AG20443 (cell line): Measurements from ENCODE around the gene BAD.
"Not testable (repeated sequence)": the region's sequence is repeated elsewhere in the genome, so short reads cannot be mapped to it uniquely, and the experiment has no call there.

Experiments used
- DNase-seq: peaks from one replicate; pipeline ENCODE4 v3.0.0; 2012; ENCODE audit warnings: low spot score, mixed read lengths

The BAD gene

DNA sequence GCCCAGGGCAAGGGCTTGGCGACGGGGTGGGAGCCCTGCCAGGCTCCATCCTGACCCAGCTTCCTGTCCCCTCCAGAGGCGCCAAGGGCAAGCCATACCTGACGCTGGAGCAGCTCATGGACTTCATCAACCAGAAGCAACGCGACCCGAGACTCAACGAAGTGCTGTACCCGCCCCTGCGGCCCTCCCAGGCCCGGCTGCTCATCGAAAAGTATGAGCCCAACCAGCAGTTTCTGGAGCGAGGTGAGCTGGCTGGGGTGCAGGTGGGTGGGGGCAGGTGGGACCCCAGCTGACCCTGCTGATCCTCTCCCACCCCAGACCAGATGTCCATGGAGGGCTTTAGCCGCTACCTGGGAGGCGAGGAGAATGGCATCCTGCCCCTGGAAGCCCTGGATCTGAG is 28.2 kb downstream of the BAD start:
- DNase-seq: no peak

DNA sequence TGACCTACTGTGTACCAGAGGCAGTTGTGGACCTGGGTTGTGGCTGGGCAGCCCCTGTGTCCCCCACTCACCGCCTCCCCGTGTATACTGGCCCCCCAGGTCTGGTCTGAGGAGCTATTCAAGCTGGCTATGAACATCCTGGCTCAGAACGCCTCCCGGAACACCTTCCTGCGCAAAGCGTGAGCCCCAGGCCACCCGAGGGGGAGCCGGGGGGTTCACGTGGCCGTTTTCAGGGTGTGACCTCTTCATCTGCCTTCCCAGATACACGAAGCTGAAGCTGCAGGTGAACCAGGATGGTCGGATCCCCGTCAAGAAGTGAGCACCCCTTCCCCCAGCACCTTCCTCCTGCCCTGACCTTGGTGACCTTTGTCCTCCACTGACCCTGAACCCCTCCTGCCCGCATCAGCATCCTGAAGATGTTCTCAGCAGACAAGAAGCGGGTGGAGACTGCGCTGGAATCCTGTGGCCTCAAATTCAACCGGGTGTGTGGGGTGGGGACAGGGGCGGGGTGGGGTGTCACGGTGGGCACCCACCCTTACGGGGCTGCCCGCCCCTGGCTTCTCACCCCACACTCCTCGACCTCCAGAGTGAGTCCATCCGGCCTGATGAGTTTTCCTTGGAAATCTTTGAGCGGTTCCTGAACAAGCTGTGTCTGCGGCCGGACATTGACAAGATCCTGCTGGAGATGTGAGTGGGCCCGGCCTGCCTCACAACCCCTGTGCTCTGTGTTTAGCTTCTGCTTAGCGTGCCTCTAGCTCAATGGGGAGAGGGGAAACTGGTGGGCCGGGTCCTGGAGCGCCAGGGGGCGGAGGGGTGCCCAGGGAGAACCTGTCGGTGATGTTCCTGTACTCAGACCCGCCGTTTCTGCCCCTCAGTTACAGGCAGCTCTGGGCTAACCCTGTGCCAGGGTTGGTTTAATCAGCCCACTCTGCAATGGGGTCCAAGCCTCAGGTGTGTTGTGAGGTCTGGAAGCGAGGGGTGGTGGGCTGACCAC is 29.0 kb downstream of the BAD start:
- no peak for DNase-seq

DNA sequence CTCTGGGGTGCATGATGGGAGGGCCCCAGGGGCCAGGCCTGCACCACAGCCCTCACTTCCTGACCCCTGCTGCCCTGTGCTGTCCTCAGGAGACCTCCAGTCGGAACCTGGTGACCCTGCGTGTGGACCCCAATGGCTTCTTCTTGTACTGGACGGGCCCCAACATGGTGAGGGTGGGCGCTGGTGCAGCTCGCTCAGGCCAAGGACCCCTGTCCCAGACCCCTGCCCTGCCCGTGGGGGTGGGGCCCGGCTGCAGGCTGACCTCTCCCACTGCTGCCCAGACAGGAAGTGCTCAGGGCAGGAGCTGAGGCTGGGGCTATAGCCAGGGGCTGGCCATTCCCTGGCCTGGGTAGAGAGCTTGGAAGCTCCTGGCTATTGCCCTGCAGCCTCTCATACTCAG is 30.1 kb downstream of the BAD start:
- DNase-seq: no peak

DNA sequence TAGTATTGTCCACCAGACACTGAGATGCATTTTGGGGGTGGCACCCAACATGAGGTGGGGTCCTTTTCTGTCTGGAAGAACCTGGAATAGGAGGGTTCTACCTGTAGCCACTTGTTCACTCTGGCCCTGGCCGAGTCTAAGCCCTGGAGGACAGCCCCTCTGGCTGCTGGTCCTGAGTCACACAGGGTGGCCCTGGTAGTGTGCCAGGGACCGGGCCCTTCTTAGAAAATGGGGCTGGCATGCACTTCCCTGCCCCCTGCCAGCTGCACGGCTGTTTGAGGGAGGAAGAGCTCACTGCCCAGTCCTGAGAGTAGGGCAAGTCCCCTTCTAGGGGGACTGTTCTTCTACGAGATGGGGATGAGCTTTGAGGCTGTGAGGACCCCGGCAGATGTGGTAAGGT is 31.0 kb downstream of the BAD start:
- no peak for DNase-seq

DNA sequence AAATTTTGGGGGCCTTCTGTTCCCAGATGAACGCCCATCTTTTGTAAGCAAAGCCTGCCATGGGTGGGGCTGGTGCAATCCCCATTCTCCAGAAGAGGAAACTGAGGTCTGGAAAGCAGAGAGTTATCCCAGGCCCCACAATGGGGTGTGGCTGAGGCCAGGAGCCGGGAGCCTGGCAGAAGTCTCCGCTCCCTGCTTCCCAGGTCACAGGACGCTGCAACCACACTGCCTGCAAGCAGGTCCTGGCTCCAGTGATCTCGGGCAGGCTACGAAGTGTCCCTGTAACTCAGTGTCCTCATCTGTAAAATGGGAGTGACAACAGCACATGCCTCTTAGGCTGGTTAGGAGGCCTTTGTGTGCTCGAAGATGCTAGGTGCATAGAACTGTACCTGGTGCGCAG is 31.4 kb downstream of the BAD start:
- no peak for DNase-seq

DNA sequence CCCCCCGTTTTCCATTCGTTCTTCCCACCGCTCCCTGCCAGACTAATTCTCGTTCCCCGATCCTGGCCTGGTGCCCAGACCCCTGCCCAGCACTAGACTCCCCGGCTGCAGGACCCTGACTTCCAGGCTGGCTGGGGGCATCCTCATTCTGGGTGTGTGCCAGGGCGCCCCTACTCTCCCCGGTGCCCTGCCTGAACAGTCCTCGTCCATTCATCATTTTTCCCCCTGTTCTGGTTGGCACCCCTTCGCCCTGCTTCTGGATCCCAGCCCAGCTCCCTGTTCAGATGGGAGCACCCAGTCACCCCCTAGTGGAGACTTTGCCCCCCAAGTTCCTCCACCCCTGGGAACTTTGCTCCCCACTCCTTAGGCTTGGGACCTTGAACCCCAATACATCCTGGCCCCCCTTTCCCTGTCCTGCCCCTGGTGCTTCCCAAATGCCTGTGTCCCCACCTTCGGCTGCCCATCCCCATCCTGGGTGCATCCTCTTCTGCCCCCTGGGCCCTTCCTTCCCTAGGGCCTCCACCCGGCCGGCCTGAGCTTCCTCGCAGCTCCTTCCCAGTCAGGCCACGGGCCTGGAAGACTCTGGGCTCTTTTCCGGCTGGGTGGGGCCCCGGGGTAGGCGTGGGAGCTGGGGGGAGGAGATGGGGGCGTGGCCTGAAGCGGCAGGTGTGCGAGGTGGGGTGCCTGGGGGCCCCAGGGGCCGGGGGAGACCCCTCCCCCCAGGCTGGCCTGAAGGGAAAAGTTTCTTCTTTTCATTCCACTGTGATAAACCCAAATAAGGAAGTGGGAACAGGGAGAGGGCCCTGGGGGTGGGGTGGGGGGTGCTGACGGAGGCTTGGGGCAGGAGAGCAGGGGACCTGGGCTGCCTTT is 32.2 kb downstream of the BAD start:
- peak; percentile 79 for DNase-seq

DNA sequence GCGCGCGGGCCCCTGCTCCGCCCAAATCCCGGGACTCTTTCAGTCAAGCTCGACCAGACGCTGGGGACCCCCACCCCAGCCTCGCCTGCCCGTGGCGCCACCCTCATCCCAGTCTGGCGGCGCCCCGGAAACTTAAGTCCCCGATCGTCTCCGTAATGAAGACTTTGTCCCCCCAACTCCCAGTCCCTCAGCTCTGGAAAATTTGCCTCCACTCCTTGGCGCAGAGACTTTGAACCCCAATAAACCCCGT is 32.8 kb downstream of the BAD start:
- no peak for DNase-seq

DNA sequence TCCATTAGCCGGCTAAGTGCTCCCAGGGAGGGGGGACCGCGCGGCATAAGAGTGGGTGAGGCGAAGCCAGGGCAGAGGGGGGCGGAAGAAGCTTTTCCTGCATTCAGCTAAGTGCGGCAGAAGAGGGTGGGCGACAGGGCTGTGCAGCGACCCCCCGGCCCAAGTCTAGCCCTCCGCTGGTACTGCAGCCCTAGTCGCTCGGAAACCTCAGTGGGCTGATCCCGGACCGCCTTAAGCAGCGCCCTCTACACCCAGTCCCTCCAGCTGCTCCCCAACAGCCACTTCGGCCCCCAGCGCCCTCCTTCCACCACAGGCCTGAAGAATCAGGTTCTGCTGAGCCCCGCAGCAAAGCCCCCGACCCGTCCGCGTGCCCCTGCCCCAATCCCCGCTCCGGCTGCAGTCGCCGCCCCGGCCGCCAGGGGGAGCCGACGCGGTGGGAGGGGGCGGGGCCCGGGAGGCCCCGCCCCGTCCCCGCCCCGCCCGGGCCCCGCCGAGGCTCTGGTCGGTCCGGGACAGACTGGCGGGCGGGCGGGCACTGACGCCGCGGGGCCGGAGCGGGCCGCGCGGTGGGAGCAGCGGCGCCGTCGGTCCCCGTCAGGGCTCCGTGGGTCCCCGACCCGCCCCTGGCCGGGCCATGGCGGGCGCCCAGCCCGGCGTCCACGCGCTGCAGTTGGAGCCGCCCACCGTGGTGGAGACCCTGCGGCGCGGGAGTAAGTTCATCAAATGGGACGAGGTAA is 33.3 kb downstream of the BAD start, which contains the start of gene PLCB3:
Gene PLCB3, plus strand, starts transcription at position 515 of the 737 bp plus-strand sequence. Its CDS starts 120 bp downstream, at position 635.
- DNase-seq: peak; percentile 92

DNA sequence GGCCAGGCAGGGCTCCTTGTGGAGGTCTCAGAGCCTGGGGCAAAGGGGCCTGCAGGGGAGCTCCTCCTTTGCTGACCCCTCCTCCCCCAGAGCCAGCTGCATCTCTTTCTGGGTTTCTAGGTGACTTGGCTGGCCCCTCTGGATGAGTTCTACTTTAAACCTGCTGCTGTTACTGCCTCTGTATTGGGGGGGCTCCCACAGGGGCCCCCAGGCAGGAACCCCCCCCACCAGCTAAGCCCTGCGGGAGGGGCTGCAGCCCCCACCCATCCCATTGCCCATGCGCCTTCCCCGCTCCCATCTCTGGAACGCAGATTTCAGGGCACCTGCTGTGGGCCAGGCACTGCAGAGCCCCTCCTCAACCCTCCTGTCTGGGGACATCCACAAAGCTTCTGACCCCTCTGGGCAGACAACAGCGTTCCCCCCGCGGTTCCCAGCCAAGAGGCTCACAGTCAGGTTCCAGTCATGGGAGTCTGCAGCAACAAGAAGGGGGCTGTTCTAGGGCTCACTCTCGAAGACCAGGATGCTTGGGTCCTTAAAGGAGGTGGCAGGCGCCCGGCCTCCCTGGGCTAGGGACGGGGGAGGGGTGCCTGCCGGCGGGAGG is 34.0 kb downstream of the BAD start:
- no peak for DNase-seq

DNA sequence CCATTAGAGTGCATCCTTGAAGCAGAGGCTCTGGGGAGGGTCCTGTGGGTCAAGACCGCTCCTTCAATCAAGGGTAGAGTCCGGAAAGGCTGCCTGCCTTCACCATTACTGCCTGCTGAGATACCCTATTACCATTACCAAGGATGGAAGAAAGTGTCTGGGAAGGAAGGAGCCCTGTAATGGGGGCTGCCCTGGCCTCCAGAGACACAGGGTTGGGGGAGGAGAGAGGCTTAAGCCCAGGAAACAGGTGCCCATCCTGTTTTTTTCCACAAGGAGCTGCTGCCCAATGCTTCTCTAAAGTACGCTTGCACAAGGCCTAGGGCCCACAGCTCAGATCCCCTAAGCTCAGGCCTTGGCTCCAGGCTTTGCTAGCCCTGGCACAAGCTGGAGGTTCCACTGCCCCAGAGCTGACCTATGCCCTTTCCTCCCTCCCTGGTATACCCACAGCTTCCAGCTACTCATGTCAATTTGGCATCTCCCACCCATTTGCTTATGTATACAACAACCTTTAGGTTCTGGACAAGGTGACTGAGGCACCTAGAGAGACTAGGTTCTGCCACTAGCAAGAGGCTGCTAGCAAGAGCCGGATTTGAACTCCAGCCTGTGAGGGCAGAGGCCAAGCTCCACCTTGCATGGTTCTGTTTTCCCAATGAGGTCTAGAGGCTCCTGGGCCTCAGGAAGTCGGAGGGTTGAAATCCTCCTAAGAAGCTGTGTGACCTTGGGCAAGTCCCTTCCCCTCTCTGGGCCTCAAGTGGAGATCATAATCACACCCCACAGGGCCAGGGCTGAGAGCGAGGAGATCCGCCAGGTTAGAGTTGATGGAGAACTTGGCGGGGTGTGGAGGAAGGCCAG is 34.7 kb downstream of the BAD start:
- no peak for DNase-seq

DNA sequence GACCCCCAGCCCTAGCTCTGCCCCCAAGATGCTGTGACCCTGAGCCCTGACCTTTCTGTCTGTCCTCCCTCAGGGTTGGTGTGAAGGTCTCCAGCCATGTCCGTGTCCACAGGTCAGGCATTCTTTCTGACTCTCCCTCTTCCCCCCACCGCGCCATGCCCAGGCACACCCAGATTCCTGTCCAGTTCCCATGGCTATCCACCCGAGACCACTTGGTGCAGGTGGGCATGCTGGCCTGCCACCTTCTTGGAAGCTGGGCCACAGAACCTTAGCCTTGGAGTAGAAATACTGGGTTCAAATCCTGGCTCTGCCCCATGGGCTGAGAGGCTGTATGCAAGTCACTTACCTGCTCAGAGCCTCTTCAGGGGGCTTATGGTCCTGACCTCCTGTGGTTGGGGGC is 35.4 kb downstream of the BAD start:
- DNase-seq: no peak

DNA sequence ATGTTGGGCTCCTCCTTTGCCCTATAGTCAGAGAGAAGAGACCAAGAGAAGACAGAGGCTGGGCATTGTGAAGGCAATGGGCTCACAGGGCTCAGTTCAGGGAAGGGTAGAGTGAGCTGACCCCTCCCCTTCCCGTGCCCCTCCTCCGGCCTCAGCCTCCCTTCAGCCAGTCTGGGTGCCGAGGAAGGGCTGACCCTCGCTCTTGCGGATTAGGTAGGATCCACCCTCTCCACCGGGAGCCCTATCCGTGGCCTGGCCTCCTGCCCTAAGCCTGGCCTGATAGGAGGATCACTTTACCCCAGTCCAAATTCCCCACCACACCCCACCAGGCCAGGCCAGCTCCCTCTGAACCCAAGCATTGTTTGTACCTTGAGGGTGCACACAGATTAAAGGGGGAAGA is 35.9 kb downstream of the BAD start:
- DNase-seq: no peak

DNA sequence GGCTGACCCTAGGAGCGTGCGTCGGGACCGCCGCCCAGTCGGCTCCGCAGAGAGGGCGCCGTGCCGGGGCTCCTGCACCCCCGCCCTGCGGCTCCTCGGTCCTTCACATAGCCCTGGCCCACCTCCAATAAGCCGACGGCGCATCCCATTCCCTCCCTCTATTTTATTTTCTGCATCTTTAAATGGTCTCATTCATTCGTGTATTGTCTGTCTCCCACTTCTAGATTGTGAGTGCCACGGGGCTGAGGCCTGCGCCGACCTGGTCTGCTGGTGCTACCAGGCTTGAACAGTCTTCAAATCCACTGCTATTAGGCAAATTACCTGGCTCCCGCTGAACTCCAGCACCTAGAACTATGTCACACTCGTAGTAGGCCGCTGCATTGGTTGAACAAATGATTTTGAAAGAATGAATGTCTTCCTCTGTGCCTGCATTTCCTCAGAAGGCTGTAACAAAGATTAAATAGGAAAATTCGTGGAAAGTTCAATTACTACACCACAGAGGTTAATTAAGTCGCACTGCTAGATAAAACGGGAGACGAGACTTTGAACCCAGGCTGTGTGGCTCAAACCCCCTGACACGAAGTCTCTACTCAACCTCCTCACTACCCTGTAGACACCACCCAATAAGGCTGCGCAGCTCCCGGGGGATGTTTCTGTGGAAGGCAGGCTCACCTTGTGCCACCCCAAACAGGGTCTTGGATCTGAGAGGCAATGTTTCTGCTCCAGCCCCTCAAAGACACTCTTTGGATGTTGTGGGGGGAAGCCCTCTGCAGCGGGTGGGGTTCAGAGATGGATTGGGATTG is 36.5 kb downstream of the BAD start:
- no peak for DNase-seq

DNA sequence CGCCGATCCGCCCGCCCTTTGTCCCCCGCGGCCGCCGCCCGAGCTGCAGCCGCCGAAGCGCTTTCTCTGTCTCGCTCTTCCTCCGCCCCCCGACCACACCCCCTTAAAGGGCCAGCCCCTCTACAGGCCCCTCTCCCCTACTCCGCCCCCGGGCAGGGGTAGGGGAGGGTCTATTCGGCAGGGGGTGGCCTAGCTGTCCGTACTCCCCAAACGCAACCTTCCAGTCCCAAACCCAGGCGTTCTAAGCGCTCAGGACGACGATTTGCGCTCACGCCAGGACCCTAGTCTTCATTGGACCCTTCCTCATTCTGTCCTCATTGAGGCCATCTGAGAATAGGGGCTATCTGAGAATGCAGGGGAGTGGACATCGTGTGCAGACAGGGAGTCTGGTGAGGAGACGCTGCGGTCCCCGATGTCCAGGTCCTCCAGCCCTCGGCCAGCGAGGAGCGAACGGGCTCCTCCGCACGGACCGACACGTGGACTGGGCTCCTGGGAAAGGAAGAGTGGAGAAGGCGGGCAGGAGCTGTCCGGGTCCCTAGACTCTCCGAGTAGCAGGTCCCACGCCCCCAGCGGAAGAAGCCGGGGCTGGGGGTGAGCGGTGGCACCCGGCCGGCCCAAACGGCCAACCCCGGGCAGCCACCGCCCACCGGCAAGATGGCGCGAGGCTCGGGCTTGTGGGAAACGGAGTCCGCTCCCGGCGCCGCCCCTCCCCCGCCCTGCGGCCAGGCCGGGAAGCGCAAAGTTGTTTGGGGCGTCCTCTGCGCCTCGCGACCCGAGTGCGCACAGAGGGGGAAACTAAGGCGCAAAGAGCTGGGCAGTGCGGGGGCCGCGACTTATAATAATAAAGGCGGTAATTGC is 37.4 kb downstream of the BAD start, which contains the start of gene PPP1R14B:
Gene PPP1R14B, minus strand, starts transcription at position 73 of the 858 bp plus-strand sequence. CDS start 270 bp downstream, outside the sequence.
- peak; percentile 92 for DNase-seq

DNA sequence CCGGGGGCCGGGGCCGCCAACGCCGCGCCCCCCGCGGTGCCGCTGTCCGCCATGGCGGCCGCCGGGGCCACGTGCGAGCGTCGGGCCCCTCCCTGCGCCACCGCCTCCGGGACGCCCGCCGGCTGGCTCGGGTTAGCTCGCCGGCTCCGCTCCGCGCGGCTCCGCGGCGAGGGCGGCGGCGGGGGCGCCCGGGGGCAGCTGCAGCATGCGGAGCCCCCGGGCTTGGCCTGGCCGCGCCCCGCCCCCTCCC is 37.9 kb downstream of the BAD start:
- DNase-seq: not testable (repeated sequence)

DNA sequence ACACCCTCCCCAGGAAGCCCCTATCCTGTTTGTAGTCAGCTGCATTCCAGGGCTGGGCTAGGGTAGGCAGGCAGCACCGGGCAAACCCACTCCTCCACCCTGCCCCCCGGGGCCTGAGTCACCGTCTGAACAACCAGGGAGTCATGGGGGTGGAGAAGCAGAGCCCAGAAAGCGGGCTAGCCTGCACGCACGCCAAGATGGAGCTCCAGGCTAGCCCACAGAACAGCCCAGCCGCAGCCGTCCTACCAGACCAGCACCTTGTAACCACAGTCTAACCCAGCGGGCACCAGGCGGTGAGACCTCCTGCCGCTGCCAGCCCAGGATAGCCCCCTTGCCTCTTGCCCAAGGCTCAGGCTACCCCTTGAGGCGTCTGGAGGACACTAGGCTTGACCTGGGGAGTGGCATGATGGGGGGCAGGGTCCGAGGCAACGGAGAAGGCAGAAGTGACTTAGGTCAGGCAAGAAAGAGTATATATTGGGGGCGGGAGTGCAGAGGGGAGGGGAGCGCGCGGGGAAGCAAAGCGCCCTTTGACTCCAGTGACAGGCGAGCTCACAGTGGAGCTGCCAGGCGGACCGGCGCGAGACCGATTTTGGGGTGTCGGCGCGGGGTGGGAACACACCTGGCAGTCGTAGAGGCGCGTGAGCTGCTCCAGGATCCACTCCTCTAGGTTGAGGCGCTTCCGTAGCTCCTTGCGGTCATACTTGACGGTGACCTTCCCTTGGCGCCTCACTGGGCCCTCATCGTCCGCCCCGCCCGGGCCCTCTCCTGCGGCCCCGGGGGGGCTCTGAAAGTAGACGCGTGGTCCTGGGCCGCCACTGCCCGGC is 38.5 kb downstream of the BAD start:
- DNase-seq: peak; percentile 83

DNA sequence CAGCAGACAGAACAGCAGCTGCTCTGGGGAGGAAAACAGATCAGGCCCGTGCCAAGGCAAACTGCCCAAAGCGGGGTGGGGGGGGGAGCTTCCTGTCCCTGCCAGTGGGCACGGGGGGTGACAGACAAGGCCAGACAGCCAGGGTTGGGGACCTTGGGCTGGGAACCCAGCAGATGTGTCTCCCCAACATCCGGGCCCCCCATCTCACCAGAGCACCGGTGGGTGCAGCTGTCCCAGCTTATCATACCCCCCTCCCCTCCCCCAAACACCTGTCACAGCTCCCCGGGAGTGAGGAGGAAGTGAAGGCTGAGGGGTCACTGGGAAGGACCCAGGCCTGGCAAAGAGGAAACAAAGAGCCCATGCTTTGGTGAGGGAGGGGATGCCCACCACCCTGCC is 39.1 kb downstream of the BAD start:
- no peak for DNase-seq

DNA sequence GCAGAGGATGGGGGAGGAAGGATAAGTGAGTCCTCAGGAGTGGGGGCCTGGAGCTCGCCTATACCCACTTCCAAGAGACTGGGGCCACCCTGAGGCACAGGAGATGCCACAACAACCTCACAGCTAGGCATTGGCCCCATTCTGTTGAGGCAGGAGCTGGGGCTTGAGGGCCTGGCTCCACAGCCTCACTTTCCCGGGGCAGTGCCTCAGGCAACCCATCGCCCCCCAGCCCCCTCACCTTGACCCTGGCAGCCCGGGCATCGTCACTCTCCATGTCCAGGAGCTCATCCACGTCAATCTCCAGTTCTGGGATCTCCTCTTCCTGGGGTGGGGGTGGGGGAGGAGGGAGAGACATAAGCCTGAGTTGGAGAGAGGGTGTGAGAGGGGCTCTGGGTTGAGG is 39.5 kb downstream of the BAD start:
- DNase-seq: no peak

DNA sequence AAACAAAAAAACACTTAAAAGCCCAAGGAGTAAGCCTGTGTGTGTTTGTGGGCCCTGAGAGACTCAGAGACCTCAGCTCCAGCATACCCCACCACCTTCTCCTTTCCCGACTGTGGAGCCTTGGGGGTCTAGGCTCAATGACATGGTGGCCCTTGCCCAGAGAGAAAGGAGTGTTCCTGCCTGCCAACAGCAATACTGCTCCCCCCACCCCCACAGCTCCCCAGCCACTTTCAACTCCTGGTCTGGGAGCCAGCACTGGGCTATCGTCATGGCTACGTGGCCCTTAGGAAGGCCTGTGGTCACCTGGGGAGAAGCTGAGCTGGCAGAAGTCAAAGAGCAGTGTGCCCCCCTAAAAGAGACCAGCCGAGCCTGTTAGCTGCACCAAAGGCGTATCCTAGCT is 40.4 kb downstream of the BAD start:
- DNase-seq: no peak
